HCT116 (cell line): ENCODE results near the gene PLEKHA4. TPM values are rescaled to one million over a fixed set of nuclear protein-coding genes. Genes with fewer than 3 reads are reported as not detected.

Experiments
- ATAC-seq: fragments of 200-7000 bp; cut with Tn5 transposase; 2 replicates; pipeline ENCODE4 v1.9.1; 2020; ENCODE audit warnings: mild to moderate bottlenecking, moderate library complexity
- BruUV-seq: library from RNA; stranded (reverse); fragments of 400-500 nt; replicated peaks from 2 replicates; lab custom pipeline; 2021; lab: Mats Ljungman, UMichigan
- CTCF ChIA-PET: fragments of 300-600 bp; sonication (Branson Sonifier 250); formaldehyde crosslinking; loops from one replicate; lab custom pipeline; 2021; ENCODE audit warnings: antibody characterized with exemption; lab: Charles Lee
- POLR2A ChIA-PET: fragments of 300-600, 350-600 bp; sonication (Branson Sonifier 250); formaldehyde crosslinking; loops from one replicate; lab custom pipeline; 2021; ENCODE audit warnings: antibody characterized with exemption; lab: Charles Lee
- RAD21 ChIA-PET, 2 experiments: fragments of 300-600 bp; sonication (Branson Sonifier 250); formaldehyde crosslinking; loops; one replicate each; lab custom pipeline; 2023; ENCODE audit warnings: low total read pairs in 2 of 2; ENCODE audit not compliant: uncharacterized antibody in 2 of 2, unreplicated experiment in 2 of 2, low non-redundant PET in 1 of 2; lab: Charles Lee
- DNase-seq: peaks from one replicate; pipeline ENCODE4 v3.0.0-alpha.2; 2010; ENCODE audit warnings: low read depth, low spot score
- H2AFZ ChIP-seq: fragments of 200-600 bp; shearing (Covaris generic), sonication (generic); 2 replicates; pipeline ENCODE4 v1.6.1; 2017; ENCODE audit warnings: low read depth, mixed run types, mixed read lengths, antibody characterized with exemption, low read length; ENCODE audit not compliant: poor library complexity, severe bottlenecking
- H3K27ac ChIP-seq: 2 replicates; pipeline ENCODE4 v1.5.1; 2012; ENCODE audit warnings: low read depth, low read length
- H3K27me3 ChIP-seq: fragments of 200-600 bp; sonication (generic); 2 replicates; pipeline ENCODE4 v1.6.1; 2016; ENCODE audit warnings: mixed run types, low read length, mixed read lengths; ENCODE audit not compliant: insufficient read depth
- H3K36me3 ChIP-seq, 2 experiments: fragments of 200-500 bp in 1 of 2; fragments of 200-600 bp in 1 of 2; sonication (Bioruptor generic) in 1 of 2; sonication (generic) in 1 of 2; 2 replicates each; pipeline versions ENCODE4 v1.5.1 to v1.6.1; 2014 to 2016; ENCODE audit warnings: low read length in 2 of 2, inconsistent platforms in 1 of 2, mixed read lengths in 1 of 2, mixed run types in 1 of 2; ENCODE audit not compliant: insufficient read depth in 2 of 2, control insufficient read depth in 1 of 2
- H3K4me1 ChIP-seq, 2 experiments: fragments of 200-600 bp in 1 of 2; sonication (generic) in 1 of 2; 2 replicates each; pipeline versions ENCODE4 v1.5.1 to v1.6.1; 2012 to 2017; ENCODE audit warnings: low read length in 2 of 2, inconsistent platforms in 1 of 2, mild to moderate bottlenecking in 1 of 2, mixed read lengths in 1 of 2, mixed run types in 1 of 2, moderate library complexity in 1 of 2; ENCODE audit not compliant: insufficient read depth in 2 of 2, control insufficient read depth in 1 of 2
- H3K4me2 ChIP-seq: fragments of 200-600 bp; sonication (generic); 2 replicates; pipeline ENCODE4 v1.6.1; 2017; ENCODE audit warnings: mixed run types, low read length, mixed read lengths
- H3K4me3 ChIP-seq, 2 experiments: fragments of 200-600 bp in 1 of 2; sonication (generic) in 1 of 2; replicated peaks in 1 of 2; 2 replicates each; pipeline ENCODE4 v1.5.1; 2011 to 2016; ENCODE audit warnings: low read length in 2 of 2, control low read depth in 1 of 2, low read depth in 1 of 2, mild to moderate bottlenecking in 1 of 2, mixed read lengths in 1 of 2, mixed run types in 1 of 2
- H3K79me2 ChIP-seq: fragments of 200-600 bp; sonication (generic); 2 replicates; pipeline ENCODE4 v1.6.1; 2017; ENCODE audit warnings: mild to moderate bottlenecking, mixed run types, low read length, moderate library complexity, mixed read lengths; ENCODE audit not compliant: insufficient read depth
- H3K9ac ChIP-seq: fragments of 200-600 bp; sonication (generic); 2 replicates; pipeline ENCODE4 v1.6.1; 2016; ENCODE audit warnings: low read length, mixed read lengths
- H3K9me2 ChIP-seq: fragments of 200-600 bp; sonication (generic), shearing (Covaris generic); 2 replicates; pipeline ENCODE4 v1.6.1; 2017; ENCODE audit warnings: mixed run types, mild to moderate bottlenecking, moderate library complexity; ENCODE audit not compliant: insufficient read depth
- H3K9me3 ChIP-seq, 2 experiments: fragments of 200-500 bp in 1 of 2; fragments of 200-600 bp in 1 of 2; sonication (Bioruptor generic) in 1 of 2; sonication (generic) in 1 of 2; 2 replicates each; pipeline ENCODE4 v1.6.1; 2014 to 2017; ENCODE audit warnings: low read length in 2 of 2, mixed read lengths in 2 of 2, inconsistent platforms in 1 of 2, low read depth in 1 of 2, mild to moderate bottlenecking in 1 of 2, mixed run types in 1 of 2, moderate library complexity in 1 of 2; ENCODE audit not compliant: control insufficient read depth in 1 of 2, insufficient read depth in 1 of 2
- H4K20me1 ChIP-seq: fragments of 200-600 bp; sonication (generic), shearing (Covaris generic); 2 replicates; pipeline ENCODE4 v1.6.1; 2017; ENCODE audit warnings: mixed run types, mild to moderate bottlenecking, moderate library complexity; ENCODE audit not compliant: insufficient read depth
- CBX3 ChIP-seq: IDR thresholded peaks from 2 replicates; pipeline ENCODE4 v1.6.1; 2012; ENCODE audit warnings: low read depth
- EZH2 ChIP-seq: fragments of 200-600 bp; sonication (generic); IDR thresholded peaks from 2 replicates; pipeline ENCODE4 v1.6.1; 2017; ENCODE audit warnings: antibody characterized with exemption, mixed run types
- POLR2A ChIP-seq: IDR thresholded peaks from 2 replicates; pipeline ENCODE4 v1.7.0; 2011; ENCODE audit warnings: borderline replicate concordance; ENCODE audit not compliant: insufficient read depth, insufficient read length; ENCODE audit errors: extremely low read depth
- POLR2AphosphoS5 ChIP-seq: IDR thresholded peaks from 2 replicates; pipeline ENCODE4 v1.6.1; 2011; ENCODE audit warnings: mild to moderate bottlenecking, low read depth, low read length, moderate library complexity
- RAD21 ChIP-seq: IDR thresholded peaks from 2 replicates; pipeline ENCODE4 v1.6.1; 2012; ENCODE audit warnings: low read depth, mild to moderate bottlenecking
- SP1 ChIP-seq: IDR thresholded peaks from 2 replicates; pipeline ENCODE4 v1.6.1; 2012; ENCODE audit warnings: low read depth
- SRF ChIP-seq: IDR thresholded peaks from 2 replicates; pipeline ENCODE4 v1.6.1; 2012; ENCODE audit warnings: low read depth
- TCF7L2 ChIP-seq: IDR thresholded peaks from 2 replicates; pipeline ENCODE4 v1.7.0; 2011; ENCODE audit warnings: borderline replicate concordance, inconsistent platforms; ENCODE audit not compliant: insufficient read depth, insufficient read length; ENCODE audit errors: extremely low read depth
- ZNF274 ChIP-seq: fragments of 200-500 bp; sonication (Bioruptor generic); IDR thresholded peaks from 2 replicates; pipeline ENCODE4 v1.6.1; 2014; ENCODE audit warnings: mild to moderate bottlenecking, low read depth, low read length, inconsistent platforms
- intact Hi-C: fragments of 100-400 bp; cut with micrococcal nuclease; formaldehyde crosslinking; loops from 2 replicates; pipeline ENCODE4 v1.10.0; 2022
- total RNA-seq: library from RNA; stranded (reverse); gene quantifications from one replicate; pipeline ENCODE4 v1.2.1, GENCODE V29; 2021; ENCODE audit not compliant: unreplicated experiment
- TF ChIP-seq, protein P1 (sequence below): IDR thresholded peaks from 2 replicates; pipeline ENCODE4 v1.6.1; 2012
- TF ChIP-seq, protein P2 (sequence below): IDR thresholded peaks from 2 replicates; pipeline ENCODE4 v1.6.1; 2012

PLEKHA4 gene
- total RNA-seq, 1 experiment from 2014 or later, result 20.4 TPM

DNA sequence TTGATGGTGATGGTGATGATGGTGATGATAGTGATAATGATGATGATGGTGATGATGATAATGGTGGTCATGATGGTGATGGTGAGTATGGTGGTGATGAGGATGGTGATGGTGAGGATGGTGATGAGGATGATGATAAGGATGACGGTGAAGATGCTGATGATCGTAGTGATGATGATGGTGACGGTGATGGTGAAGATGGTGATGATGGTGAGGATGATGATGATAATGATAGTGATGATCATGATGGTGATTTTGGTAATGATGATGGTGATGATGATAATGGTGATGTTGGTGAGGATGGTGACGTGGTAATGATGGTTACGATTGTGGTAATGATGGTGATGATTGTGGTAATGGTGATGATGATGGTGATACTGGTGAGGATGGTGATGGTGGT is 46.8 kb downstream of the PLEKHA4 start (continued):
- TF ChIP-seq, protein P1, sequence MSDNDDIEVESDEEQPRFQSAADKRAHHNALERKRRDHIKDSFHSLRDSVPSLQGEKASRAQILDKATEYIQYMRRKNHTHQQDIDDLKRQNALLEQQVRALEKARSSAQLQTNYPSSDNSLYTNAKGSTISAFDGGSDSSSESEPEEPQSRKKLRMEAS, result no peak
- no peak for TF ChIP-seq ZNF274

DNA sequence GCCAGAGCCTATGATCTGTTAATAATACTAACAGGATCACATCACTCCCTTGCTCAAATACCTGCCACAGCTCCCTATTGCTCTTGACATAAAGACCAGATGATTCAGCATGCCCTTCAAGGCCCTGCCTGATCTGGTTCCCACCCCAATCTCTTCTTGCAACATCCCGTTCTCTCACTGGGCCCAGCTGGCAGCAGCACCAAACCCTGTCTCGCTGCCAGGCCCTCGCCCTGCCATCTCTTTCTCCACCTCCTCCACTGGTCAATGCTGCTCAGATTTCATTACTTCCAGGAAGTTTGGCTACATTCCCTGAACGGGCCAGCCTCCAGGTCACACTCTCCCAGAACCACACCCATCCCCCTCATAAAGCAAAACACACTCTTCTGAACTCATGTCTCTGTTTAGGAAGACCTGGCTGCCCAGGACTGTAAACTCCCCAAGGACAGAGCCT is 49.0 kb downstream of the PLEKHA4 start:
- ChIA-PET POLR2A (interaction anchor here (1.1 kb wide), 1 partner anchor 8 kb away, joined by 3 read pairs; the partner anchor contains the start of gene BCAT2), CTCF (interaction anchor here (1.5 kb wide), 1 partner anchor 24 kb away, joined by 5 read pairs; no protein-coding TSS in a partner anchor), RAD21 (interaction anchor here in 1 of 2 experiments (0.6 kb wide), 1 partner anchor 10 kb away, joined by 5 read pairs; no protein-coding TSS in a partner anchor)
- peak; percentile 54 for DNase-seq
- no TSS peak for BruUV-seq
- Histone ChIP-seq H3K27me3 (no peaks in the 10 kb centered on the region), H3K4me1 (peaks cover 29 to 32% of the 10 kb centered on the region in 2 experiments), H3K36me3 (no peaks in the 10 kb centered on the region), H3K27ac (peak overlapping the region; percentile 57), H3K4me3 (no peak overlapping the region), H3K79me2 (no peaks in the 10 kb centered on the region), H4K20me1 (no peaks in the 10 kb centered on the region), H3K9me3 (no peaks in the 10 kb centered on the region), H3K4me2 (peak overlapping the region; percentile 63), H3K9me2 (no peaks in the 10 kb centered on the region), H3K9ac (peak overlapping the region; percentile 4; the same call in 1 of the 2 replicates), H2AFZ (no peak overlapping the region)
- intact Hi-C loops, result no loop called here
- peak; percentile 87 for ATAC-seq
- peak; percentile 29; the same call in 1 of the 2 replicates for TF ChIP-seq POLR2AphosphoS5
- TF ChIP-seq, protein P2, sequence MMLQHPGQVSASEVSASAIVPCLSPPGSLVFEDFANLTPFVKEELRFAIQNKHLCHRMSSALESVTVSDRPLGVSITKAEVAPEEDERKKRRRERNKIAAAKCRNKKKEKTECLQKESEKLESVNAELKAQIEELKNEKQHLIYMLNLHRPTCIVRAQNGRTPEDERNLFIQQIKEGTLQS, result no peak
- TF ChIP-seq EZH2, result no peak
- no peak for TF ChIP-seq SRF
- TF ChIP-seq CBX3, result peak; percentile 52
- TF ChIP-seq ZNF274, result no peak
- peak; percentile 82 for TF ChIP-seq SP1
- TF ChIP-seq POLR2A, result no peak
- TF ChIP-seq, protein P1, result peak; percentile 50; the same call in 1 of the 2 replicates
- TF ChIP-seq TCF7L2, result no peak
- TF ChIP-seq RAD21, result peak; percentile 13; the same call in 1 of the 2 replicates
